ENCODE measurements around the gene TSPEAR. TPM values are rescaled to one million over a fixed set of nuclear protein-coding genes. Genes with fewer than 3 reads are reported as not detected.

The TSPEAR gene
- total RNA-seq, 2 donors from 2014 or later: not detected

GRCh38 chr21:44548381-44548780, 163.0 kb downstream of the TSPEAR start:
- Histone ChIP-seq H3K27me3 (no peaks in the 10 kb centered on the region), H3K27ac (no peak overlapping the region), H3K36me3 (no peaks in the 10 kb centered on the region), H3K4me1 (no peaks in the 10 kb centered on the region), H3K9me3 (no peaks in the 10 kb centered on the region), H3K4me3 (no peak overlapping the region)
- TF ChIP-seq, protein P1, sequence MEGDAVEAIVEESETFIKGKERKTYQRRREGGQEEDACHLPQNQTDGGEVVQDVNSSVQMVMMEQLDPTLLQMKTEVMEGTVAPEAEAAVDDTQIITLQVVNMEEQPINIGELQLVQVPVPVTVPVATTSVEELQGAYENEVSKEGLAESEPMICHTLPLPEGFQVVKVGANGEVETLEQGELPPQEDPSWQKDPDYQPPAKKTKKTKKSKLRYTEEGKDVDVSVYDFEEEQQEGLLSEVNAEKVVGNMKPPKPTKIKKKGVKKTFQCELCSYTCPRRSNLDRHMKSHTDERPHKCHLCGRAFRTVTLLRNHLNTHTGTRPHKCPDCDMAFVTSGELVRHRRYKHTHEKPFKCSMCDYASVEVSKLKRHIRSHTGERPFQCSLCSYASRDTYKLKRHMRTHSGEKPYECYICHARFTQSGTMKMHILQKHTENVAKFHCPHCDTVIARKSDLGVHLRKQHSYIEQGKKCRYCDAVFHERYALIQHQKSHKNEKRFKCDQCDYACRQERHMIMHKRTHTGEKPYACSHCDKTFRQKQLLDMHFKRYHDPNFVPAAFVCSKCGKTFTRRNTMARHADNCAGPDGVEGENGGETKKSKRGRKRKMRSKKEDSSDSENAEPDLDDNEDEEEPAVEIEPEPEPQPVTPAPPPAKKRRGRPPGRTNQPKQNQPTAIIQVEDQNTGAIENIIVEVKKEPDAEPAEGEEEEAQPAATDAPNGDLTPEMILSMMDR (IDR thresholded peaks at IDR 0.05): no peak
- DNase-seq (ENCODE audit: low spot score): peak; percentile 40

GRCh38 chr21:44547656-44548331, 163.6 kb downstream of the TSPEAR start:
- Histone ChIP-seq H3K4me1 (no peaks in the 10 kb centered on the region), H3K9me3 (no peaks in the 10 kb centered on the region), H3K4me3 (no peak overlapping the region), H3K27ac (no peak overlapping the region), H3K36me3 (no peaks in the 10 kb centered on the region), H3K27me3 (no peaks in the 10 kb centered on the region)
- TF ChIP-seq, protein P1 (IDR thresholded peaks at IDR 0.05): no peak
- DNase-seq (ENCODE audit: low spot score): no peak

DNA sequence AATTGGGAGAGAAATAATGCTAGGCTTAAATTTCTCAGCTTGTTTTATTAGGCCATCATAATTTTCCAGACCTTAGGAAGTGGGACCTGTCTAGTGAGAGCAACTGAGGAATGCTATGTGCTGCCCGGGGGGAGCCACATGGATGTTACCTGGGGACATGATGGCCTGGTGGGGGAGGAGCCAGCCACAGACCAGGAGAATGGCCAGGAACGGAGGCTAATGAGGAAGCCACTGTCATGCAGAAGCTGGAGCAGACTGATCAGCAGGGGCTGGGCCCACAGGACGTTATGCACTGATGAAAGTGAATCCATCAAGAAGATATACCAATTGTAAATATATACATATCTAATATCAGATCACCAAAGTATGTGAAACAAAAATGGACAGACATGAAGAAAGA, 166.8 kb downstream of the TSPEAR start:
- TF ChIP-seq, protein P1 (IDR thresholded peaks at IDR 0.05): no peak
- no peak overlapping the region for H3K27ac ChIP-seq
- no peaks in the 10 kb centered on the region for H3K4me1 ChIP-seq
- no peak for DNase-seq (ENCODE audit: low spot score)
- H3K27me3 ChIP-seq: no peaks in the 10 kb centered on the region
- peaks cover 0 to 5% of the 10 kb centered on the region in 2 donors for H3K9me3 ChIP-seq
- H3K4me3 ChIP-seq: no peak overlapping the region
- H3K36me3 ChIP-seq: no peaks in the 10 kb centered on the region

DNA sequence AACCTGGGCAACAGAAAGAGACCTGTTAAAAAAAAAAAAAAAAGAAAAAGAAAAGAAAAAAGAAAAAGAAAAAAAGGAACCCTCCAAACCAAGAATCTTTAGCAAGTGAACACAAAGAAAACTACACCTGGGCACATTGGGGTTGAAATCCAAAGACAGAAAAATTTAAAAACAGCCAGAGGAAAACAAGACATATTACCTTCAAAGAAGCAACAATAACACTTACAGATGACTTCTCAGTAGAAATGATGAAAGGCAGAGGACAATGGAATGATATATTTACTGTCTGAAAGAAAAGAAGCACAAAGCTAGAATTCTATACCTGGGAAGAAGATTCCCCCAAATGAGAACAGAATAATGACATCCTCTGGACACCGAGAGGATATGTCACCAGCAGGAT, 168.7 kb downstream of the TSPEAR start:
- Histone ChIP-seq H3K36me3 (no peaks in the 10 kb centered on the region), H3K27me3 (no peaks in the 10 kb centered on the region), H3K4me3 (no peak overlapping the region), H3K4me1 (no peaks in the 10 kb centered on the region), H3K27ac (no peak overlapping the region), H3K9me3 (peaks cover 0 to 5% of the 10 kb centered on the region in 2 donors)
- TF ChIP-seq, protein P1 (IDR thresholded peaks at IDR 0.05): no peak
- no peak for DNase-seq (ENCODE audit: low spot score)

- no peaks in the 10 kb centered on the region for H3K4me1 ChIP-seq
- TF ChIP-seq, protein P1 (IDR thresholded peaks at IDR 0.05): no peak
- no peak overlapping the region for H3K27ac ChIP-seq
- peaks cover 0 to 5% of the 10 kb centered on the region in 2 donors for H3K9me3 ChIP-seq
- no peak overlapping the region for H3K4me3 ChIP-seq
- no peak for DNase-seq (ENCODE audit: low spot score)
- H3K27me3 ChIP-seq: no peaks in the 10 kb centered on the region
- H3K36me3 ChIP-seq: no peaks in the 10 kb centered on the region
These were observed 170.6 kb downstream of the TSPEAR start for GRCh38 chr21:44540741-44541288.

Data from right atrium auricular region (tissue), 2 donors.